ENCODE results near the gene CARMIL3. TPM values are rescaled to one million over a fixed set of nuclear protein-coding genes. Genes with fewer than 3 reads are reported as not detected.

The CARMIL3 gene
- total RNA-seq, 1 donor from 2014 or later, result 0.60 TPM

DNA sequence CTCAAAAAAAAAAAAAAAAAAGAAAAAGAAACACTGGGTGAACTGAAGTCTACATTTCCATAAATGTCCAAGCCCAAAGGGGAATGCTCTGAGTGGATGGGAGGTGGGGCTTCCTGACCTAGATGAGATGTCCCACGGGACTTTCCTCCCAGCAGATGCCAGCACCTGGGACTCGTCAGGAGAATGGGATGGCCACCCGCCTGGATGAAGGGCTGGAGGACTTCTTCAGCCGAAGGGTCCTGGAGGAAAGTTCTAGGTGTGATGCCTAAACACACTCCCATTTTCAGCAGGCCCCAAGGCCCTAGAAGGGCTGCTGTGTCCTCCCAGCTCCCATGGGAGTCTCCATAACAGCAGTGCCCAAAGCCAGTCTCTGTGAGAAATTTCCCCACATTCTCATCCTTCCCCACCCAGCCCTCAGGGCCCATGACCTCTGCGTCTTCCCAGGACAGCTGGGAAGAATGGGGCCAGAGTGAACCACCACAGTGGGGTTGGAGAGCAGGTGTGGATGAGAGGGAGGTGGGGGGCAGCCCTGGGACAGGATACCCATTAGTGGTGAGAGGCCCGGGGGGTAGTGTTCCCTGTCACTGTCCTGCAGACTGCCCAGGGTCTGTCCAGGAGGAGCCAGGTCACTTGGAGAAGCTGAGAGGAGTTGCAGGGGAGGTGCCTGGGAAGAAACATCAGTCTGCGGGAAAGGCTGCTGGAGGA is 12.4 kb downstream of the CARMIL3 start:
- H3K4me1 Mint-ChIP-seq (ENCODE audit: low read depth), result no peaks in the 10 kb centered on the region
- no peaks in the 10 kb centered on the region for H3K36me3 Mint-ChIP-seq (ENCODE audit: low read depth)
- no peak for DNase-seq (ENCODE audit: low spot score)
- H3K27ac Mint-ChIP-seq (ENCODE audit: unreplicated experiment), result no peak overlapping the region
- H3K27me3 Mint-ChIP-seq (ENCODE audit: low read depth), result peaks cover 14% of the 10 kb centered on the region
- no peaks in the 10 kb centered on the region for H3K9me3 Mint-ChIP-seq (ENCODE audit: low read depth)
- H3K4me3 Mint-ChIP-seq (ENCODE audit: unreplicated experiment), result no peak overlapping the region
- TF ChIP-seq CTCF (IDR thresholded peaks at IDR 0.05), result no peak

DNA sequence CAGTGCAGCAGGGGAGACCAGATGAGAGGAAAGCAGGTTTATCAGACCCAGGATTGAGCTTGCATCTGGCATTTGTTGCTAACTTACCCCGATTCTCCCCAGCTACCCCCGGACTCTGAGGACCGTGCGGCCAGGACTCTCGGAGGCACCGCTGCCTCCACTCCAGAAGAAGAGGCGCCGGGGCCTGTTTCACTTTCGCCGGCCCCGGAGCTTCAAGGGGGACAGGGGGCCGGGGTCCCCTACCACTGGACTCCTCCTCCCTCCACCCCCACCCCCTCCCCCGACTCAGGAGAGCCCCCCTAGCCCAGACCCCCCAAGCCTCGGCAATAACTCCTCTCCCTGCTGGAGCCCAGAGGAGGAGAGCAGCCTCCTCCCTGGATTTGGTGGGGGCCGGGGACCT is 13.0 kb downstream of the CARMIL3 start:
- H3K27ac Mint-ChIP-seq (ENCODE audit: unreplicated experiment), result no peak overlapping the region
- H3K27me3 Mint-ChIP-seq (ENCODE audit: low read depth), result peaks cover 18% of the 10 kb centered on the region
- no peaks in the 10 kb centered on the region for H3K9me3 Mint-ChIP-seq (ENCODE audit: low read depth)
- no peaks in the 10 kb centered on the region for H3K36me3 Mint-ChIP-seq (ENCODE audit: low read depth)
- H3K4me3 Mint-ChIP-seq (ENCODE audit: unreplicated experiment), result no peak overlapping the region
- no peak for DNase-seq (ENCODE audit: low spot score)
- no peaks in the 10 kb centered on the region for H3K4me1 Mint-ChIP-seq (ENCODE audit: low read depth)
- TF ChIP-seq CTCF (IDR thresholded peaks at IDR 0.05), result no peak

- Mint-ChIP-seq H3K4me3 (ENCODE audit: unreplicated experiment) (no peak overlapping the region), H3K27me3 (ENCODE audit: low read depth) (peaks cover 24% of the 10 kb centered on the region), H3K9me3 (ENCODE audit: low read depth) (no peaks in the 10 kb centered on the region), H3K36me3 (ENCODE audit: low read depth) (no peaks in the 10 kb centered on the region), H3K4me1 (ENCODE audit: low read depth) (no peaks in the 10 kb centered on the region), H3K27ac (ENCODE audit: unreplicated experiment) (no peak overlapping the region)
- DNase-seq (ENCODE audit: low spot score), result no peak
- no peak for TF ChIP-seq CTCF (IDR thresholded peaks at IDR 0.05)
Measured at GRCh38 chr14:24065408-24065807, 13.6 kb downstream of the CARMIL3 start.

- no peak for DNase-seq (ENCODE audit: low spot score)
- H3K27ac Mint-ChIP-seq (ENCODE audit: unreplicated experiment), result no peak overlapping the region
- no peak for TF ChIP-seq CTCF (IDR thresholded peaks at IDR 0.05)
- H3K27me3 Mint-ChIP-seq (ENCODE audit: low read depth), result peaks cover 27% of the 10 kb centered on the region
- H3K4me3 Mint-ChIP-seq (ENCODE audit: unreplicated experiment), result no peak overlapping the region
- no peaks in the 10 kb centered on the region for H3K36me3 Mint-ChIP-seq (ENCODE audit: low read depth)
- no peaks in the 10 kb centered on the region for H3K4me1 Mint-ChIP-seq (ENCODE audit: low read depth)
- no peaks in the 10 kb centered on the region for H3K9me3 Mint-ChIP-seq (ENCODE audit: low read depth)
Measured at GRCh38 chr14:24066496-24067132, 14.8 kb downstream of the CARMIL3 start.

- H3K9me3 Mint-ChIP-seq (ENCODE audit: low read depth), result no peaks in the 10 kb centered on the region
- peak; percentile 56 for DNase-seq (ENCODE audit: low spot score)
- no peak for TF ChIP-seq CTCF (IDR thresholded peaks at IDR 0.05)
- no peak overlapping the region for H3K4me3 Mint-ChIP-seq (ENCODE audit: unreplicated experiment)
- H3K4me1 Mint-ChIP-seq (ENCODE audit: low read depth), result no peaks in the 10 kb centered on the region
- H3K36me3 Mint-ChIP-seq (ENCODE audit: low read depth), result no peaks in the 10 kb centered on the region
- no peak overlapping the region for H3K27ac Mint-ChIP-seq (ENCODE audit: unreplicated experiment)
- peaks cover 27% of the 10 kb centered on the region for H3K27me3 Mint-ChIP-seq (ENCODE audit: low read depth)
Measured at GRCh38 chr14:24067133-24068082, 15.6 kb downstream of the CARMIL3 start.

All from chondrocyte (in vitro differentiated cells).